Measurements from ENCODE around the gene YEATS4.

Gene YEATS4

GRCh38 chr12:69396963-69397362 lies 37.4 kb downstream of the YEATS4 start:
- no peak for DNase-seq

- no peak for DNase-seq
Observed at GRCh38 chr12:69397978-69398377, 38.4 kb downstream of the YEATS4 start.

GRCh38 chr12:69401940-69402339 lies 42.4 kb downstream of the YEATS4 start:
- DNase-seq, result no peak

- no peak for DNase-seq
Observed at GRCh38 chr12:69404851-69405565, 45.5 kb downstream of the YEATS4 start.

GRCh38 chr12:69405566-69405865 lies 46.0 kb downstream of the YEATS4 start:
- DNase-seq, result no peak

- DNase-seq, result no peak
Observed at GRCh38 chr12:69406217-69406616, 46.7 kb downstream of the YEATS4 start.

GRCh38 chr12:69410571-69410970 lies 51.0 kb downstream of the YEATS4 start:
- DNase-seq, result no peak

- DNase-seq, result no peak
Observed at GRCh38 chr12:69412655-69413054, 53.1 kb downstream of the YEATS4 start.

- no peak for DNase-seq
Observed at GRCh38 chr12:69415471-69416275, 56.1 kb downstream of the YEATS4 start.

- no peak for DNase-seq
Observed at GRCh38 chr12:69417231-69417630, 57.7 kb downstream of the YEATS4 start.

- no peak for DNase-seq
Observed at GRCh38 chr12:69417741-69418167, 58.2 kb downstream of the YEATS4 start.

- no peak for DNase-seq
Observed at GRCh38 chr12:69419701-69420100, 60.2 kb downstream of the YEATS4 start.

- no peak for DNase-seq
Observed at GRCh38 chr12:69421548-69421947, 62.0 kb downstream of the YEATS4 start.

GRCh38 chr12:69423037-69423905 lies 63.7 kb downstream of the YEATS4 start:
- DNase-seq, result no peak

- DNase-seq, result no peak
Observed at GRCh38 chr12:69425417-69425816, 65.9 kb downstream of the YEATS4 start.

GRCh38 chr12:69428351-69429073 lies 69.0 kb downstream of the YEATS4 start:
- DNase-seq, result no peak

- DNase-seq, result no peak
Observed at GRCh38 chr12:69430942-69431590, 71.5 kb downstream of the YEATS4 start.

GRCh38 chr12:69431591-69432222 lies 72.2 kb downstream of the YEATS4 start:
- no peak for DNase-seq

- DNase-seq, result no peak
Observed at GRCh38 chr12:69433653-69434052, 74.1 kb downstream of the YEATS4 start.

- DNase-seq, result no peak
Observed at GRCh38 chr12:69435644-69436043, 76.1 kb downstream of the YEATS4 start.

- no peak for DNase-seq
Observed at GRCh38 chr12:69437073-69437472, 77.5 kb downstream of the YEATS4 start.

GRCh38 chr12:69438539-69438938 lies 79.0 kb downstream of the YEATS4 start:
- no peak for DNase-seq
